HepG2 (cell line): Measurements from ENCODE around the gene LRRC28. TPM values are rescaled to one million over a fixed set of nuclear protein-coding genes. Genes with fewer than 3 reads are reported as not detected.

Source experiments
- ARID5B ChIP-seq: IDR thresholded peaks from 2 replicates; pipeline ENCODE4 v1.4.0; 2020; ENCODE audit warnings: mild to moderate bottlenecking, missing genetic modification reagents
- HNF4A ChIP-seq: sonication (generic); formaldehyde crosslinking; IDR thresholded peaks from 2 replicates; pipeline ENCODE4 v1.4.0; 2020; ENCODE audit warnings: missing genetic modification reagents
- HOMEZ ChIP-seq: IDR thresholded peaks from 2 replicates; pipeline ENCODE4 v1.6.1; 2016; ENCODE audit warnings: low read depth
- HOXA5 ChIP-seq: sonication (generic); formaldehyde crosslinking; IDR thresholded peaks from 2 replicates; pipeline ENCODE4 v1.4.0; 2020; ENCODE audit warnings: missing genetic modification reagents
- IRF2 ChIP-seq: IDR thresholded peaks from 2 replicates; pipeline ENCODE4 v1.6.1; 2018; ENCODE audit warnings: missing genetic modification reagents, missing compliant biosample characterization
- KDM1A ChIP-seq: IDR thresholded peaks from 2 replicates; pipeline ENCODE4 v1.6.1; 2016; ENCODE audit warnings: missing compliant biosample characterization
- MTERF4 ChIP-seq: sonication (generic); formaldehyde crosslinking; IDR thresholded peaks from 2 replicates; pipeline ENCODE4 v1.8.0; 2023; ENCODE audit warnings: mild to moderate bottlenecking, missing genetic modification reagents
- NCOA2 ChIP-seq: sonication (generic); formaldehyde crosslinking; IDR thresholded peaks from 2 replicates; pipeline ENCODE4 v1.8.0; 2022; ENCODE audit warnings: inconsistent platforms
- NR2F6 ChIP-seq, 2 experiments: IDR thresholded peaks; 2 replicates each; pipeline ENCODE4 v1.6.1; 2016; ENCODE audit warnings: antibody characterized with exemption in 1 of 2, mild to moderate bottlenecking in 1 of 2
- SAP130 ChIP-seq: IDR thresholded peaks from 2 replicates; pipeline ENCODE4 v1.6.1; 2016; ENCODE audit warnings: low read depth
- SOX13 ChIP-seq, 3 experiments: fragments of 450-650 bp in 1 of 3; sonication (generic) in 1 of 3; formaldehyde crosslinking in 1 of 3; IDR thresholded peaks in 2 of 3; conservative IDR thresholded peaks in 1 of 3; 2 replicates each; pipeline versions ENCODE4 v1.5.0 to v1.6.1; 2016 to 2020; ENCODE audit warnings: antibody characterized with exemption in 1 of 3, mild to moderate bottlenecking in 1 of 3, missing compliant biosample characterization in 1 of 3, missing genetic modification reagents in 1 of 3, moderate library complexity in 1 of 3
- TBX2 ChIP-seq: sonication (generic); formaldehyde crosslinking; IDR thresholded peaks from 2 replicates; pipeline ENCODE4 v1.5.0; 2020; ENCODE audit warnings: missing genetic modification reagents, mild to moderate bottlenecking, borderline replicate concordance
- TEAD3 ChIP-seq: optimal IDR thresholded peaks from 2 replicates; pipeline ENCODE3; 2016; ENCODE audit warnings: borderline replicate concordance
- ZBTB34 ChIP-seq: sonication (generic); formaldehyde crosslinking; IDR thresholded peaks from 2 replicates; pipeline ENCODE4 v1.8.0; 2022; ENCODE audit warnings: mild to moderate bottlenecking, missing genetic modification reagents
- ZNF33B ChIP-seq: sonication (generic); formaldehyde crosslinking; IDR thresholded peaks from 2 replicates; pipeline ENCODE4 v1.5.1; 2020; ENCODE audit warnings: mild to moderate bottlenecking, missing genetic modification reagents
- polyA plus RNA-seq, 8 experiments: library from polyadenylated mRNA; depleted of rRNA in 3 of 8; stranded (reverse) in 7 of 8; unstranded in 1 of 8; fragments of >200 nt; fragmentation: Illumina TruSeq in 4 of 8; extraction: Trizol in 4 of 8; gene quantifications; 2 replicates each; pipeline versions ENCODE4 v1.2.1 to v1.2.3, GENCODE V29; 2011 to 2016; ENCODE audit warnings: low read depth in 4 of 8, missing spikeins in 1 of 8, mixed read lengths in 1 of 8; ENCODE audit not compliant: insufficient read depth in 1 of 8
- total RNA-seq, 5 experiments: library from RNA; depleted of rRNA; stranded (reverse); fragments of >200 nt; fragmentation: Illumina TruSeq; extraction: Trizol; gene quantifications; 2 replicates each; pipeline ENCODE4 v1.2.3, GENCODE V29; 2016; ENCODE audit warnings: low read depth in 1 of 5
- TF ChIP-seq, protein P1 (sequence below): sonication (generic); formaldehyde crosslinking; IDR thresholded peaks from 2 replicates; pipeline ENCODE4 v1.5.1; 2020; ENCODE audit warnings: mild to moderate bottlenecking, missing genetic modification reagents, moderate library complexity
- TF ChIP-seq, protein P2 (sequence below): sonication (generic); formaldehyde crosslinking; IDR thresholded peaks from 2 replicates; pipeline ENCODE4 v1.4.0; 2020; ENCODE audit warnings: missing genetic modification reagents
- TF ChIP-seq, protein P3 (sequence below): sonication (generic); formaldehyde crosslinking; IDR thresholded peaks from 2 replicates; pipeline ENCODE4 v1.8.0; 2022; ENCODE audit warnings: mild to moderate bottlenecking, missing genetic modification reagents, moderate library complexity

Gene LRRC28
- total and polyA plus RNA-seq, 2 of the 13 experiments (the other 11 are each of a cell fraction or from before 2014, with no cell fraction given): 17.5 to 21.3 TPM

DNA sequence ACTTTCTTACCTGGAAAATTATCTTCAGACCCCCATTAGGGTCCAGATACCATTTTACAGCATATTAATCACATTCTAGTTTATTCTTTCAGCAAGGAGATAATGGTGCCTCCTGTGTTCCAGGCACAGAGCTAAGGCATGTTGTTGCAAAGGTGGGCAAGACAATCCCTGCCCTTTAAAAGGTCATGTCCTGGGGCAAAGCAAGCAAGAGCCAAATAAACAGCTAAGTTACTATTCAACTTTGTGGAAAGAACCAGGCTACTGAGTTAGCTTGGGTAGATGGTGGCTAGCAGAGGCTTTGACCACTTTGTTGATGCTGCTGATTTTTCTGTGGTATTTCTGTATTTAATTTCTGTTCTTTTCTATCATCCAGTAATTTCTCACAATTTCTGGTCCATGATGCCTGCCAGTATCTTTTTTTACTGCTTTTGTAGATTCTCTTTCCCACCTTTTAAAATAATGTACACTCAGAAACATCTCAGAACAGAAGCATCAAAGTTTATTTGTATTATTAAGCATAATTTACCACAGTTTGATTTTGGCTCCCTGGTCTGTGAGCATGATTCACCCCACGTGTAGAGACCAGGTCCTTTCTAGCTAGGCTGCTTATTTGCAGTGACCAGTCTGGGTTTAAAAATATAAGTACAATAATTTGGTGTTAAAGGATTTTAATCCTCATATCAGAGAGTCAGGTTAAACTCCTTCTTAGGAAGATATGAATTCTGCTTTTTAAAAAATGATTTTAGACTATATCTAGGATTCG is 71.5 kb downstream of the LRRC28 start (continued):
- peak; percentile 80 for TF ChIP-seq HOMEZ (CRISPR knock-in tag)
- TF ChIP-seq NCOA2 (CRISPR knock-in tag): peak; percentile 55; the same call in 1 of the 2 replicates
- TF ChIP-seq, protein P1, sequence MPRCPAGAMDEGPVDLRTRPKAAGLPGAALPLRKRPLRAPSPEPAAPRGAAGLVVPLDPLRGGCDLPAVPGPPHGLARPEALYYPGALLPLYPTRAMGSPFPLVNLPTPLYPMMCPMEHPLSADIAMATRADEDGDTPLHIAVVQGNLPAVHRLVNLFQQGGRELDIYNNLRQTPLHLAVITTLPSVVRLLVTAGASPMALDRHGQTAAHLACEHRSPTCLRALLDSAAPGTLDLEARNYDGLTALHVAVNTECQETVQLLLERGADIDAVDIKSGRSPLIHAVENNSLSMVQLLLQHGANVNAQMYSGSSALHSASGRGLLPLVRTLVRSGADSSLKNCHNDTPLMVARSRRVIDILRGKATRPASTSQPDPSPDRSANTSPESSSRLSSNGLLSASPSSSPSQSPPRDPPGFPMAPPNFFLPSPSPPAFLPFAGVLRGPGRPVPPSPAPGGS (CRISPR knock-in tag): no peak
- no peak for TF ChIP-seq SOX13 (IDR thresholded peaks at IDR 0.05)
- peak in 1 of 2 experiments; percentile 79; a peak in 2 of 4 replicates for TF ChIP-seq SOX13 (CRISPR knock-in tag; conservative IDR thresholded peaks at IDR 0.05 in 1 of 2, IDR thresholded peaks at IDR 0.05 in 1 of 2)
- TF ChIP-seq NR2F6 (IDR thresholded peaks at IDR 0.05): peak; percentile 86
- TF ChIP-seq NR2F6 (CRISPR knock-in tag; IDR thresholded peaks at IDR 0.05): peak; percentile 96
- TF ChIP-seq HOXA5: 0 out of 2 replicates have a peak, but pooled peaks have one; percentile 30
- no peak for TF ChIP-seq KDM1A (CRISPR knock-in tag)
- TF ChIP-seq, protein P2, sequence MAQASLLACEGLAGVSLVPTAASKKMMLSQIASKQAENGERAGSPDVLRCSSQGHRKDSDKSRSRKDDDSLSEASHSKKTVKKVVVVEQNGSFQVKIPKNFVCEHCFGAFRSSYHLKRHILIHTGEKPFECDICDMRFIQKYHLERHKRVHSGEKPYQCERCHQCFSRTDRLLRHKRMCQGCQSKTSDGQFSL (CRISPR knock-in tag): no peak
- TF ChIP-seq TBX2 (CRISPR knock-in tag): 0 out of 2 replicates have a peak, but pooled peaks have one; percentile 23
- no peak for TF ChIP-seq ZBTB34 (CRISPR knock-in tag)
- TF ChIP-seq ARID5B (CRISPR knock-in tag): peak; percentile 77
- no peak for TF ChIP-seq ZNF33B (CRISPR knock-in tag)
- peak; percentile 47 for TF ChIP-seq HNF4A (CRISPR knock-in tag)
- peak; percentile 29; the same call in 1 of the 2 replicates for TF ChIP-seq SAP130
- TF ChIP-seq, protein P3, sequence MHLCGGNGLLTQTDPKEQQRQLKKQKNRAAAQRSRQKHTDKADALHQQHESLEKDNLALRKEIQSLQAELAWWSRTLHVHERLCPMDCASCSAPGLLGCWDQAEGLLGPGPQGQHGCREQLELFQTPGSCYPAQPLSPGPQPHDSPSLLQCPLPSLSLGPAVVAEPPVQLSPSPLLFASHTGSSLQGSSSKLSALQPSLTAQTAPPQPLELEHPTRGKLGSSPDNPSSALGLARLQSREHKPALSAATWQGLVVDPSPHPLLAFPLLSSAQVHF (CRISPR knock-in tag): no peak
- TF ChIP-seq IRF2 (CRISPR knock-in tag): peak; percentile 44; the same call in 1 of the 2 replicates
- no peak for TF ChIP-seq MTERF4
- peak; percentile 27 for TF ChIP-seq TEAD3 (CRISPR knock-in tag)
